GM06990 (cell line): ENCODE measurements around the gene NUFIP2.

Source experiments
- DNase-seq: peaks from one replicate; pipeline ENCODE4 v3.0.0-alpha.2; 2011; ENCODE audit not compliant: insufficient read length; ENCODE audit errors: extremely low read depth
- H3K27me3 ChIP-seq: replicated peaks from 2 replicates; pipeline ENCODE4 v1.6.0; 2011; ENCODE audit warnings: low read length; ENCODE audit not compliant: control insufficient read depth, insufficient read depth
- H3K36me3 ChIP-seq: 2 replicates; pipeline ENCODE4 v1.5.1; 2011; ENCODE audit warnings: low read length; ENCODE audit not compliant: control insufficient read depth, insufficient read depth
- H3K4me3 ChIP-seq: replicated peaks from 2 replicates; pipeline ENCODE4 v1.5.1; 2011; ENCODE audit warnings: low read depth, mild to moderate bottlenecking, control low read depth, low read length
- CTCF ChIP-seq: IDR thresholded peaks from 2 replicates; pipeline ENCODE4 v1.5.1; 2011; ENCODE audit warnings: low read length, control low read depth, mild to moderate bottlenecking, inconsistent platforms; ENCODE audit not compliant: insufficient read depth, poor library complexity, severe bottlenecking

NUFIP2 gene

GRCh38 chr17:29246628-29247027 lies 47.3 kb downstream of the NUFIP2 start, which contains the start of gene CRYBA1:
Gene CRYBA1, plus strand, starts transcription at chr17:29246859. Its CDS starts 5 bp downstream, at chr17:29246864.
- no peak for TF ChIP-seq CTCF
- Histone ChIP-seq H3K27me3 (no peaks in the 10 kb centered on the region), H3K36me3 (no peaks in the 10 kb centered on the region), H3K4me3 (no peak within 1 kb of the TSS)
- no peak for DNase-seq

- DNase-seq = no peak
- no peaks in the 10 kb centered on the region for H3K36me3 ChIP-seq
- no peaks in the 10 kb centered on the region; the same call in 1 of the 2 replicates for H3K27me3 ChIP-seq
- no peak overlapping the region for H3K4me3 ChIP-seq
- no peak for TF ChIP-seq CTCF
Observed at GRCh38 chr17:29245401-29245800, 48.5 kb downstream of the NUFIP2 start.

GRCh38 chr17:29243792-29244191 lies 50.2 kb downstream of the NUFIP2 start:
- DNase-seq = no peak
- Histone ChIP-seq H3K36me3 (no peaks in the 10 kb centered on the region), H3K4me3 (no peak overlapping the region), H3K27me3 (no peaks in the 10 kb centered on the region; the same call in 1 of the 2 replicates)
- TF ChIP-seq CTCF = peak; percentile 64

GRCh38 chr17:29242790-29243189 lies 51.2 kb downstream of the NUFIP2 start:
- no peak for DNase-seq
- H3K27me3 ChIP-seq = no peaks in the 10 kb centered on the region; the same call in 1 of the 2 replicates
- no peak for TF ChIP-seq CTCF
- H3K4me3 ChIP-seq = no peak overlapping the region
- no peaks in the 10 kb centered on the region for H3K36me3 ChIP-seq

- Histone ChIP-seq H3K27me3 (no peaks in the 10 kb centered on the region; the same call in 1 of the 2 replicates), H3K36me3 (no peaks in the 10 kb centered on the region), H3K4me3 (no peak overlapping the region)
- DNase-seq = no peak
- no peak for TF ChIP-seq CTCF
Observed at GRCh38 chr17:29242051-29242450, 51.9 kb downstream of the NUFIP2 start.
